Measurements from ENCODE around the gene BNIPL. TPM values are rescaled to one million over a fixed set of nuclear protein-coding genes. Genes with fewer than 3 reads are reported as not detected.

BNIPL gene, protein sequence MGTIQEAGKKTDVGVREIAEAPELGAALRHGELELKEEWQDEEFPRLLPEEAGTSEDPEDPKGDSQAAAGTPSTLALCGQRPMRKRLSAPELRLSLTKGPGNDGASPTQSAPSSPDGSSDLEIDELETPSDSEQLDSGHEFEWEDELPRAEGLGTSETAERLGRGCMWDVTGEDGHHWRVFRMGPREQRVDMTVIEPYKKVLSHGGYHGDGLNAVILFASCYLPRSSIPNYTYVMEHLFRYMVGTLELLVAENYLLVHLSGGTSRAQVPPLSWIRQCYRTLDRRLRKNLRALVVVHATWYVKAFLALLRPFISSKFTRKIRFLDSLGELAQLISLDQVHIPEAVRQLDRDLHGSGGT
- under 0.01 and 1.2 TPM in 2 replicates for total RNA-seq

DNA sequence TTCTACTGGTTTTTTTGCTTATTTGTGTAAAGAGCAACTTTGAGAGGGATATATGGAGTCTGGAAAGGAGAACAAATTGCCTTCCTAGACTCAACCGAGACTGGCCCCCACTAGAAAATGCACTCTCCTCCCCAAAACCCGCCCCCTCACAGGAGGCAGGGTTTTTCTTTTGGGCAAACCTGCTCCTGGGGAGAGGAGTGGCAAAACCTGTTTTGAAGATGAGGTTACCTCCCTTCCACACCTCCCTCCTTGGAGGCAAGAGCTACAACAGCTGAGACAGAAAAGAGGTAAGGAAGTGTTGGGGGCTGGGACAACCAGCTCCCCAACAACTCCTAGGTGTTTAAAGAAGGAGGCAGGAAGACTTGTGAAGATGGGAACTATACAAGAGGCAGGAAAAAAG lies at the start of gene BNIPL:
Gene BNIPL, plus strand, starts transcription at position 231 of the 400 bp plus-strand sequence. Its CDS starts 140 bp downstream, at position 371.
- no peaks in the 10 kb centered on the region for H3K79me2 ChIP-seq (ENCODE audit: insufficient read depth, low read length)
- H3K4me3 ChIP-seq (ENCODE audit: insufficient read depth, low read length) = no peak within 1 kb of the TSS
- H3K36me3 ChIP-seq (ENCODE audit: insufficient read depth, low read length) = peaks cover 20% of the 10 kb centered on the region
- H3K4me1 ChIP-seq (ENCODE audit: insufficient read depth, low read length) = peaks cover 4% of the 10 kb centered on the region
- H3K9me3 ChIP-seq (ENCODE audit: low read depth, low read length) = no peaks in the 10 kb centered on the region
- H2AFZ ChIP-seq (ENCODE audit: low read length) = no peak within 1 kb of the TSS
- no peak within 1 kb of the TSS for H3K4me2 ChIP-seq (ENCODE audit: insufficient read depth, low read length)
- TF ChIP-seq CTCF (IDR thresholded peaks at IDR 0.05; ENCODE audit: extremely low read depth, low read depth, low read length) = no peak
- no peak within 1 kb of the TSS for H3K27ac ChIP-seq (ENCODE audit: low read depth, low read length)
- H3K27me3 ChIP-seq (ENCODE audit: insufficient read depth, low read length) = no peaks in the 10 kb centered on the region
- DNase-seq (ENCODE audit: insufficient read length, low spot score, missing footprints) = no peak
- no peaks in the 10 kb centered on the region for H4K20me1 ChIP-seq (ENCODE audit: insufficient read depth, low read length)

- H3K27me3 ChIP-seq (ENCODE audit: insufficient read depth, low read length) = no peaks in the 10 kb centered on the region
- H3K9me3 ChIP-seq (ENCODE audit: low read depth, low read length) = no peaks in the 10 kb centered on the region
- H3K79me2 ChIP-seq (ENCODE audit: insufficient read depth, low read length) = no peaks in the 10 kb centered on the region
- no peak overlapping the region for H3K27ac ChIP-seq (ENCODE audit: low read depth, low read length)
- no peak overlapping the region for H3K4me2 ChIP-seq (ENCODE audit: insufficient read depth, low read length)
- no peaks in the 10 kb centered on the region for H3K36me3 ChIP-seq (ENCODE audit: insufficient read depth, low read length)
- TF ChIP-seq CTCF (IDR thresholded peaks at IDR 0.05; ENCODE audit: extremely low read depth, low read depth, low read length) = no peak
- no peaks in the 10 kb centered on the region for H4K20me1 ChIP-seq (ENCODE audit: insufficient read depth, low read length)
- H3K4me1 ChIP-seq (ENCODE audit: insufficient read depth, low read length) = no peaks in the 10 kb centered on the region
- no peak overlapping the region for H2AFZ ChIP-seq (ENCODE audit: low read length)
- H3K4me3 ChIP-seq (ENCODE audit: insufficient read depth, low read length) = no peak overlapping the region
- DNase-seq (ENCODE audit: insufficient read length, low spot score, missing footprints) = no peak
Observed at GRCh38 chr1:150987924-150988323, 48.5 kb upstream of the BNIPL start.

- Histone ChIP-seq H3K4me1 (ENCODE audit: insufficient read depth, low read length) (no peaks in the 10 kb centered on the region), H3K4me2 (ENCODE audit: insufficient read depth, low read length) (no peak overlapping the region), H2AFZ (ENCODE audit: low read length) (no peak overlapping the region), H3K9me3 (ENCODE audit: low read depth, low read length) (no peaks in the 10 kb centered on the region), H3K36me3 (ENCODE audit: insufficient read depth, low read length) (no peaks in the 10 kb centered on the region), H3K79me2 (ENCODE audit: insufficient read depth, low read length) (no peaks in the 10 kb centered on the region), H3K4me3 (ENCODE audit: insufficient read depth, low read length) (no peak overlapping the region), H3K27me3 (ENCODE audit: insufficient read depth, low read length) (no peaks in the 10 kb centered on the region), H3K27ac (ENCODE audit: low read depth, low read length) (no peak overlapping the region), H4K20me1 (ENCODE audit: insufficient read depth, low read length) (no peaks in the 10 kb centered on the region)
- no peak for DNase-seq (ENCODE audit: insufficient read length, low spot score, missing footprints)
- TF ChIP-seq CTCF (IDR thresholded peaks at IDR 0.05; ENCODE audit: extremely low read depth, low read depth, low read length) = no peak
Observed at GRCh38 chr1:150992626-150993025, 43.8 kb upstream of the BNIPL start.

DNA sequence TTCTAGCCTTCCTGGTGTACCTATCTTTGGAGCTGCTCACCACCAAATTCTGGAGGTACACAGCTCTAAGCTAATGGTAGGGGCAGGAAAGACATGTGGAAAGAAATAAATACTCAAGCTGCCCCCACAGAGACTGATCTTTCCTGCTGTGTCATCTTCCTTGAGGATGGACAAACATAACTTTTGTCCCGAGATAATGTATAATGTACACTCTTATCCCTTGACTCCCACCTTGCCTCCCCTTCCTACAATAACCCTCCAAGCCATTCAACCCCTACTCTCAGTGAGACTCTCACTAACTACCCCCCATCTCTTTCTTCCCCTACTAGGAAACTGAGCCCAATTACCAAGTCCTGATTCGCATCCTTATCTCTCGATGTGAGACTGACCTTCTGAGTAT lies 42.1 kb upstream of the BNIPL start:
- Histone ChIP-seq H3K9me3 (ENCODE audit: low read depth, low read length) (no peaks in the 10 kb centered on the region), H4K20me1 (ENCODE audit: insufficient read depth, low read length) (no peaks in the 10 kb centered on the region), H2AFZ (ENCODE audit: low read length) (no peak overlapping the region), H3K27me3 (ENCODE audit: insufficient read depth, low read length) (no peaks in the 10 kb centered on the region), H3K79me2 (ENCODE audit: insufficient read depth, low read length) (no peaks in the 10 kb centered on the region), H3K27ac (ENCODE audit: low read depth, low read length) (no peak overlapping the region), H3K4me3 (ENCODE audit: insufficient read depth, low read length) (no peak overlapping the region), H3K4me2 (ENCODE audit: insufficient read depth, low read length) (no peak overlapping the region), H3K4me1 (ENCODE audit: insufficient read depth, low read length) (peaks cover 5% of the 10 kb centered on the region), H3K36me3 (ENCODE audit: insufficient read depth, low read length) (peaks cover 3% of the 10 kb centered on the region)
- DNase-seq (ENCODE audit: insufficient read length, low spot score, missing footprints) = no peak
- no peak for TF ChIP-seq CTCF (IDR thresholded peaks at IDR 0.05; ENCODE audit: extremely low read depth, low read depth, low read length)

Data from osteoblast (primary cell).